Measurements from ENCODE around the gene POC1A.

POC1A gene

DNA sequence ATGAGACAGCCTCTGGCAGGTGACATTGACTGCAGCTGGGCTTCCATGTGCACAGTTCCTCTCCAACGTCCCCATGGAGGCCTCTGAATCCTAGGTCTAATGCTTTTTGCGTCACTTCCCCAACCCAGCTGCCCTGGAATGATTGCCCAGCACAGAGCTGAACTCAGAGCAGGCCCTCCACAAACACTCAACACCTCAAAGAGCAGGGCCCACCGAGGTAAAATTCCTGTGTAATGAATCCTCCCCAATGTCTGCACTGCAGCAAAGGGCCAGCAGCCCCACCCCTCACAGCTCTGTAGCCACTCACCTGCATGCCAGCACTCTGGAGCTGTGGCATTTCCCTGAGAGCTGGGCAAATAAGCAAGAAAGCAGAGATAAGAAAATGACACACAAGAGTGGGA lies 55.2 kb downstream of the POC1A start:
- no peak for DNase-seq

DNA sequence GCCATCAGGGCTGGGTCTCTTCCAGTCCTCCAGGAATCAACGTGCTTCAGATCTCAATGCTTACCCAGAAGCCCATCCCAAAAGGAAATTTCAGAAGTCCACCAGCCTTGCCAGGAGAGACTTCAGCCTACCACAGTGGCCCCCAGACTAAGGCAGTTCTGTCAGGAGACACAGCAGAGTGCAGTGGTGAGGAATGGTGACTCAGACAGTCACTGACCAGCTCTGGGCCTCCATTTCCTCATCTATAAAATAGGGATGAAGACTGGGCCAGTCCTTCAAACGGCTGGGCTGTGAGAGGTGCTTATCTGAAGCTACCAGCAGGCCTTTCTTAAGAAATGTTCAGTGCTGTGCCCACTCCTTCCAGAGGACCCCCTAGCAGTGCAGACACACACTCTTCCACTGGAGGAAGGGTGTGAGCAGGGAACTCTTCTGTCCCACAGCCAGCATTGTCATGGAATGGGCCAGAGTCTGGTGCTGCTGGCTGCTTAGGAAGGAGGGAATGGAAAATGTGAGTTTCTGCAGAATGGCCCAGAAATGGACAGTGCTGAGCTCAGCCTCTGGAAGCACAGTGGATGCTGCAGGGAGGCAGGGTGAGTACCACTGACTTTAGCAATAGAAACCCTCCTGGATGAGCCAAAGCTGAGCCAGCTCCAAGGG lies 56.2 kb downstream of the POC1A start:
- no peak for DNase-seq

DNA sequence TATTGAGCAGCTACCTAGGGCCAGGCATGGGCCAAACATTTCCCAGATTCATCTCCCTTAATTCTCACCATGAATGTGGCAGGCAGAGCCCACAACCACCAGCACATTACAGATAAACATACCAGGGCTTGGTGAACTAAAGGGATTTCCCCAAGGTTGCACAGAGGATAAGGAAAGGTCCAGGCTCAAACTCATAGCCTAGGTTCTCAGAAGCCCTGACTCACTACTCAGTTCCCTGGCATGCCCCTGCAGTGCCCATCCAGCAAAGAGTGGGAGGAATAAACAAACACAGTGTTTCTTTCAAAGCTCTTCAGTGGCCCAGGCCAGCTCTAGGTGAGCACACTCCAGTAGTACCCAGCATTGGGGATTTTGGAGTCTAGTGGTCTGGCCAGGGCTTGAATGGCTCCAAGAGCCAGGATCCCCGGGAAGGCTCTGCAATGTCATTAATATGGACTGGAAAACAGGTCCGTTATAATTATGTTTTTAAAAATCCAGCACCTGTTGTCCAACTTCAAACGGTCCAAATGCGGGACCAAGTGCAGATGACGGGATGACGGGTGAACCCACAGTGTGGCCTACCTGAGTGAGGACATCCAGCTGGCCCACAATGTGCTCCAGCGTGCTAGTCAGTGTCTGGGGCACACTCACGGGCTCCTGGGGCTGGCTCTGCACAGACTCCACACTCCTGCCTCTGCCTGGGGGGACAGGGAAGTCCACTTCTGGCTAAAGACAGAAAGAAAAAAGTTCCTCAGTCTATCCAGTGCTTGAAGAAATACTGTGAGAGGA lies 58.0 kb downstream of the POC1A start:
- DNase-seq = no peak

DNA sequence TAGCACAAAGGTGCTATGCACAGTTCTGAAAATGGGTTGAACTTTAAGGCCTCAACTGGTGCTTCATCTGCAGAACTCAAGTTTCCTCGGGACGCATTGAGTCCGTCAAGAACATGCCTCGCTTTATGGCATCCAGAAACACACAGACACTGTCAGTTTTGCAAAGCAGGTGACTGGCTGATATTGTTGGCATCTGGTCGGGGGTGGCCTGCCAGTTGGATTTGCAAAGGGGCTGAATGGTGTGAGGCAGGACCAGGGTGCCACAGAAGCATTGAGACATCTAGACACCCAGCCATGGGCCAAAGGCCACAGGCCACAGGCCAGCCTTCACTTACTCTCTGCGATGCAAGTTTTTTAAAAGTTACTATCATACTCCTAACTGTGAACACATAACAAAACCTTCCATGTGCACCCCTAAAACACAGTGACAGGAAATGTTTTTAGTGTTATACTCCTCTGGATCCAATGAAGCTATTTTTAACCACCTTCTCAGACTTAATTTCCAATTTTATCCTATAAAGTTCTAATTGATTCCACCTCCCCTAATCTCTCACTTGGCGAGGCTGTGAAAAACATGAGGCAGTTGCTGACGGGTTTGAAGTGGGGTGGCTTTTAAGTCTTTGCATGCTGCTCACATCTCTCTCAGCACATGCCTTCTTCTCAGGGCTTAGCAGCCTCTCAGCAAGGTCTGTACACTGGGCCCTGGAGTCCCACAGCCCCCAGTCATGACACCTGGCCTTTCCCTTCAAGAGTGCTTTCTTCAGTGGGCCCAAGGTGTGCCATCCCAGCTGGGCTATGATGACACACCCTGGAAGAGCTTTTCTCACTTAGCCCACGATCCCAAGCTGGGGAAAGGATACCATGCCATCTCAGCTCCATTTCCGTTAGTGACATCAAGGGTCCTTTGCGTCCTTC lies 59.4 kb downstream of the POC1A start:
- no peak for DNase-seq

DNA sequence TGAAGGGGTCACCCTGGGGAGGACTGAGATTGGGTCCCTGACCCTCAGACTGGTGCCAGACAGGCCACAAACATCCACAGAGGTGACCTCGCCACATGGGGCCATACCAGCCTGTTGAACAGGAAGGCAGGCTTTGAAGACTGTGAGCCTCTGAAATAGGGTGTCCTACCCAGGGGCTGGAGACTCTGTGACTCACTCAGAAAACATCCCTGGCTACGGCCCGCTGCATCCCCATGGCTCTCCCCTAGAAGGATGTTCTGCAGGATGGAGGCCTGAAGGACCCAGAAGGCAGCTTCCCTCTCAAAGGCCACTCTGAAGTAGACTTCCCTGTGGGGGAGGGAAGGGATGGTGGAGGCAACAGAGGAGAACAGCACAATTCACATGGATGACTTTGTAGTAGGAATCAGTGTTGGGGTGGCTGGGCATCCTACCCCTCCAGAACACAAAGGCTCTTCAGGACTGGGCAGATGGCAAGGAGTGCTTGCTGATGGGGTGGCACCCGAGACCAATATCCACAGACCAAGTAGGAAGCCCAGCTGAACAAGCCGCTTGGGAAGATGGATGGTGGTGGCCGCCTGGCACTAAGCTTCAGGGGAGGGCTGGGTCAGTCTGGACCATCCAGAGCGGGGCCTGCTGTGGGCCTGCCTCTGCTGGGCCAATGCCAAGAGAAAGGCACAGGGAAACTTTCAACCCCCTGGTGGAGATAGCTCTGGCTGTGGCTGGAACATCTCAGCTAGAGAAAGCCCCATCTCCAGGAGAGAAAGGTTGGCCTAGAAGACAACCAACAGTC lies 60.3 kb downstream of the POC1A start:
- peak; percentile 76 for DNase-seq

DNA sequence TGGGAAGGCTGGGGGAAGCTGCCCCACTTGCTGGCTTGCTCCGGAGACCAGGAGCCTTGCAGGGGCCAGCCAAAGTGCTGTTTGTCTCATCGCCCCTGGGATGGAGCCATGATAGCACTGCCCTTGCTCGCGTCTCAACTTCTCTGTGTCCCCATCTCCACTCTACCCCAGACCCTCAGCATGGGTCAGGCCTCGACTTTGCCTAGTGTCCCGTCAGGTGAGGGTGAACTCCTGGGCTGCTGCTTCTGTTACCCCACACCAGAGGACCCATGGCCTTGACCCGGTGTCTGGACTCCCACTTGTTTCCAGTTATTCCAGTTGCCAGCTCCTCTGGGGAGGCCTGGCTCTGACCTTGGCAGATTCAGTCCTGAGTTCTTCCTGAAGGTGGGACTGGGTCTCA lies 61.3 kb downstream of the POC1A start:
- DNase-seq = no peak

DNA sequence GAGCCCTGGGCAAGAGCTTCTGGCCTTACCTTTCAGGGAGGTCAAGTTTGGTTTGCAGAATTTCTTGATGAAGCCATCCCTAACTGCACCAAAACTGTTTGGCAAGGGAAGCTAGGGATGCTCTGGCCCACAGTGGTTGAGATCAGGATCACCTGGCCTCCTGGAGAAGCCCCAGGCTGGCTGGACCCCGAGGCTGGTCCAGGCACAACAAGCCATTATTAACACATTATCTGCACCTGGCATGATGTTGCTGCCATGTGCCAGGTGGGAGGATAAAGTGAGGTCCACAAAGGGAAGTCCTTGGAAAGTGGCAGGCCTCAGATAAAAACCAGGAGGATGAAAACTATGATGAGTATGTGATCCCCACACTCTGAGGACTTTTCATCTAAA lies 62.0 kb downstream of the POC1A start:
- no peak for DNase-seq

DNA sequence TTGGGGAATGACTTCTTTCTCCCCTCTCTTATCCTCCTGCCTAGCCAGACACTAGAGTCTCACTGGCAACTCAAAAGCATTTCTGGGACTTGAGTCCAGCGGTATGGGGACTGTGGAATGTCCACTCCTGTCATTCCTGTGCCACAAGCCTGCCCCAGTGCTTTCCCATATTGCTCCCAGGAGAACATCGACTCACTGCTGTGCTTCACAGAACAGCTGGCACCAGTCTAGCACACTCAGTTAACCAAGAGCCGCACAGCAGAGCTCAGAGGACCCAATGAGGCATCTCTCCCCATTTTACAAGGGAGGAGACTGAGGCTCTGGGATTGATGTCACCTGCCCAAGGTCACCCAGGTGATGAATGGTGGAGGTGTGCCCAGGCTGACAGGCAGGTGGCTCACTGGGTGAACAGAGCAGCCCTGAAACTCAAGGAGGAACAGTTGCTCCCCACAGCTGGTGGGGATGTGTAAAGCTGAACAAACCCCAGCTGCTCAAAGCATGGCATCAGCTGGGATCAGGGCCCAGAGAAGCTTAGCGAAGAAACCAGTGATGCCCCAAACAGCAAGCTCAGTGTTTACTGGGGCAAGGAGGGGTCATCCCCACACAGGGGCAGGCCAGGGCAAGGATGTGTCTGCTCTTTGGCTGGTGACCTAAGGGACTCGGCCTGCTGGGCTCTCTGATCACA lies 62.5 kb downstream of the POC1A start:
- DNase-seq = peak; percentile 14

DNA sequence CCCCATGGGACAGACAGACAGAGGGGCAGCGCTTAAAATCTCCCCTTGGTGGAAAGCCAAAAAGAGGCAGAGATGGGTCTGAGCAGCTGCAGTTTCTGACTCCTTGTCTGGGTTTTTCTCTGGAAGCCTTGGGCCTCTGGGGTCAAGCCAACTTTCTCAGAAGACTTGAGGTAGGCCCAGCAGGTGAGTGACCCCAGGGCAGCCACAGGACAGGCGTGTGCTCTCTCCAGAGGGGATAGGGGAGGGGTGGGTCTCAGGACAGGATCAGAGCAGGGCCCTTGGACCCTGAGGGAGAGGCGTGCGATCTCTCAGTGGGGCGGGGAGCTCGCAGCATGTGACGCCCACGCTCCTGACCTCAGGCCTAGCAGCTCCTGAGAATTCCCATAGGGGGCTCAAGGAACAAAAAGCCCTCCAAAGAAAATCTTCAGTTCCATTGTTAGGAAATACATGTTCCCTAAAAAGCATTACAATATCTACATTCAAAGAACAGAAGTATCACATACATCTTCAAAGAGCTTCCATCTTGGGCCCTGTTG lies 63.2 kb downstream of the POC1A start:
- peak; percentile 12 for DNase-seq

DNA sequence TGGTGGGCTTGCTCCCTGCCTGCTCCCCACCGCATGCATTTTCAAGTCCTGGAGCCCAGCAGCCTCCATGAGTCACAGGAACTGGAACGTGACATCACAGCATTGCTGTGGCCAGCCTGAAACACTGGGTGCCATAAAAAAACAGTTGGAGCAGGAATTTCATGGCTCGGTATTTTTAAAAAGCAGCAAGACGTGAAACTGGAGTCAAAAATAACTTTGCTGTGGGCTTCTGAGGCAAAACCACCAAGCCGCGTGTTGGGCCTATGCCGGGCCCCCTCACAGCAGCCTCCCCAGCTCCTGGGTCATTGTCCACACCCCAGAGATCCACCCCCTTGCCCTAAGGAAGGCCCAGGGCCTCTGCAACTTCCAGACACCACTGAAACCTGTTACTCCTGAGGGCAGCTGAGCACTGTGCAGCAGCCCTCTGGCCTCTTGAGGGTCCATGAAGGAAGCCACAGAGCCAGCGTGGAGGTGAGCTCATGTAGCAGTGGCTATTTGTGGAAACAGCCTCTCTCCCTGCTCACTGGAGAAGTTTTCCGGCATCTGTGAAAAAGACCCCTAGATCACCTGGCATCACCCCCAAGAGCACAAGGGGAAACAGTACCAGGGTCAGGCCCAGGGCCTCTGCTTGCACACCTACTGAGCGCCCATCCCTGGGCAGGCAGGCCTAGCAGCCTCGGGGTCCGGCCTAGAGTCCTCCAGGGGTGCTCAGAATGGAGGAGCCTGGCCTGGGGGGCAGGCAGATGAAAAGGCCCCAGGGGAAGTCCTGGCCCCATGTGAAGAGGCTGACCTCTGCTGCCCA lies 63.9 kb downstream of the POC1A start:
- DNase-seq = peak; percentile 93

DNA sequence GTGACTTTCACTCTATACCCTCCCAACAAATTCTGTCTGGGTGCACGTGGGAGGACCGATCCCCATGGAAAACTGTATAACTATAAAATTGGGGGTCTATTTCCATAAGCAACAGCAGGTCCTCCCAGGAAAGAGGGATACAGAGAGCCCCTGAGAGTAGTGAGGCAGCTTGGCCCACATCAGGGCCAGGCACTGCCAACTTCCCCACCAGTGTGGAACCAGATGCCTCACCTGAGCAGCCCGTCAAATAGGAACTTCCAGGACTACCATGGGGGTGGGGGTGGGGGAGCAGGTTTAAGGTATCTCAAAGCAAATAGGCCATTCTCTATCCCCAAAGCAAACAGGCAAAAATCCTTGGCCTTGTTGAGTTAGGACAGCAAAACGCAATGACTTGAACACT lies 64.5 kb downstream of the POC1A start:
- no peak for DNase-seq

DNA sequence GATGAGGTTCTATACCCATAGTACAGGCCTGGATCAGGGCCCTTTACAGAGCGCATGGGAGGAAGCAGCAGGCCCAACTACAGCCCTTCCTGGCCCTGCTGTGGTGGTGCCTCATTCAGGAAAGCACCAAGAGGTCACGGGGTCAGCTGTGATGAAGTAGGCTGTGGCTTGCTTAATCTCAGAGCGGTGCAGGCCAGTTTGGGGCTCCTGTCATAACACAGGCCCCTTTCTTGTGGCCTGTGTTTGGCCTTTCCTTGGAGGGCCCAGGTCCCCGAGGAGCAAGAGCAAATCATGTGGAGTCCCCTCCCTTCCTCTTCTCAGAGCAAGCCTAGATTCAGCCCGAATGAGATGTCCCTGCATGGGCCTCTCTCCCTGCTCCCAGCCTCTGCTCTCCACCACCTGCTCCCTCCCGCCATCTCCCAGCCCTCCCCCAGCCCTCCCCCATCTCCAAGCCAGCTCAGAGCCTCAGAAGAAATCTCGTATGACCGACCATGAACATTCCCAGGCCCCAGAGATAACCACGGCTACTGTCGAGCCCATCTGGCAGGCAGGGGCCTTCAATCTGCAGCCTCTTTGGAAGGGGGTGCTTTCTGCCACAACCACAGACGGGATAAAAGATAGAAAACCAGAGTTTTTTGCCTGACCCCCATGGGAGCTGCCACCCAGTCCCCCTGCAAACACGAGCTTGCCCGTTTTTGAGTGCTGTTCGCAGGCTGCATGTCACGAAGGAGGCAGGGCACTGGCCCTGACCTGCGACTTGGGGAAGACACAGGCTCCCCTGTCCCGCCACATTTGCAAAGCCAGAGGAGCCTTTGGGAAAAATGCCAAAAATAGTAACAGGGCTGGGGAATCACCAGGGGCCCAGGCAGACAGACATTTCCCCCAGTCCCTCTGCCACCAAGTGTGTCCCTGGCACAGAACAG lies 65.5 kb downstream of the POC1A start:
- peak; percentile 25 for DNase-seq

DNA sequence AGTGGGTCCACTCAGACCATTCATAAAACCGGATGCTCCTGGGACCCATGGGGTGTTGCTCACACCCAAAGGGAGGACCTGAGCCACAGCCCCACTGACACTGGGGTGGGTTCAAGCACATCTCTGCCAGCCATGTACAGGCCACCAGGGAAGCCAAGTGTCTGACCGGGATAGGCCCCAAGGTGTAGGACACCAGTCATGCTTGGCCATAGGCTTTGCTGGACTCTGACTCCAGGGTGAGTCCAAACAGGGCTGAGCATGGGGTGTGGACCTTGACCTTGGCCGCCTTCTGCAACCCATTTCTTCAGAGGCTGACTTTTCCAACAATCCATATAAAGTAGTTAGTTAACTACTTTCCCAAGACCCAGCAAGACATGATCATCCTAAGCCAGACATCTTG lies 66.5 kb downstream of the POC1A start:
- no peak for DNase-seq

DNA sequence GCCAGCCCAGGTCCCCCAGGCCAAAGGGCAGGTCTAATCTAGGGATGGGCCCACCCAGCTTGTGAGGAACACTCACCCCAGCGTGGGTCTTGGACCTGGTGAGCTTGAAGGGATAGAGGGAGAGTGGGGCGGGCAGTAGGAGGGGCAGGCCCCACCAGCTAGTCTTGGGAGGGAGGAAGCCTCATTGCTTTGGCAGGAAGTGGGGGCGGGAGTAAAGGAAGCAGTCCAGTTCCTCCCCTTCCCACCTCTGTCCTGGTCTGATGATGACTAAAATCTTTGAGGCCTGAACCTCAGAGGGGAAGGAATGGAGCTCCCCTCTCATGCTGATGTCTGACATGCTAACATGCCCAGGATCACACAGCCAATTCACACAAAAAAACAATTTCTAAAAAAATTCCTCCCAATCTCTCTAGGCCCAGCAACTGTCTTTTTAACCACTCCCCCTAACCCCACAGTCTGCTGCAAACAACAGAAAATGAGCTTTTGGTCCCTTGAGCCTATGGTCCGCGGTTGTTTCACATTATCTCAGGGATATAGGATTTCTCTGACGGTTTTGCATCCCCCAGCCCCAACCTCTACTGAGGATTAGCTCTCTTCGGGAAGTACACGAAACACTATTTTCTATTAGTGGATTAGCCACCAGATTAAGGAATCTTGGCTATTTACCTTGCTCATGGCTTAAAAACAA lies 67.1 kb downstream of the POC1A start:
- peak; percentile 50 for DNase-seq

DNA sequence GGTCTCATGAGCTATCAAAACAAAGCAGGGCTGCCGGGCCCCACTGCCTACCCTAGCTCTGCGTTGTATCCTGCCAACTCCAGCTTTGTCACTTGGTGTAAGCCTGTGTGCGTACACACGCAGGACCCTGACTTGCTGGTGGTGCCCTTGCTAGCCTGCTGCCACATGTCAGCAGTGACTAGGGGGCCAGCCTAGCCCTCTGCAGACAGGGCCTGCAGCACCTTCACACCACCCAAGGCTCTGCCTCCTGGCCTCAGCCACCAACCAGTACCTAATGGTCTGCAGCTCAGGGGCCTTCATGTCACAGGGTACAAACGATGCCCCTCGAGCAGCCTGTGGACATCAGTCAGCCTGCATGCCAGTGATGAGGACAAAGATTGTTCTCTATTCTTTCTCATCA lies 67.8 kb downstream of the POC1A start:
- no peak for DNase-seq

DNA sequence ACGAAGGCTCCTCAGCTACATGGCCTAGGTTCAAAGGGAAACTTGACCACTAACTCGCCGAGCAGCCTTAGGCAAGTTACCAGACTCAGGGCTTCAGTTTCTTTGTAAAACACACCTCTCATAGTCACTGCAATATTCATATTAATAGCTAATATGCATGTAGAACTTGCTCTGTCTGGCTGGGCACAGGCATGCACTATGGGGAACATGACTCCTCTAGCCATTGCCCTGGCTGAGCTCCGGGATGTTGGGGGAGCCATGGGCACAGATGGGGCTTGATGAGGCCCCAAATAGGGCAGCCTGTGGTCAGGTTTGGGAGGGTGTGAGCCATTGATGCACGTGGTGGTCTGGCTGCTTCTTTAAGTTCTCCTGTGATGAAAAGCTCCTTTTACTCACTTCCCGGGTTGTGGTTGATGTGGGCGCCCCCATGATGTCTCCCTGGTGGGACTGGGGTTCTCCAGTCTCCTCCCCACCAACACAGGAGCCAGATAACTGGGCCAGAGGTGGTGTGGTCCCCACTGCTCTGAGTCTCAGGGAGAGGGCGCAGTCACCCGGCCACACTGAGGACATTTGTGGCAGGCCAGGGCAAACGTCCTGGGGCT lies 68.4 kb downstream of the POC1A start:
- no peak for DNase-seq

DNA sequence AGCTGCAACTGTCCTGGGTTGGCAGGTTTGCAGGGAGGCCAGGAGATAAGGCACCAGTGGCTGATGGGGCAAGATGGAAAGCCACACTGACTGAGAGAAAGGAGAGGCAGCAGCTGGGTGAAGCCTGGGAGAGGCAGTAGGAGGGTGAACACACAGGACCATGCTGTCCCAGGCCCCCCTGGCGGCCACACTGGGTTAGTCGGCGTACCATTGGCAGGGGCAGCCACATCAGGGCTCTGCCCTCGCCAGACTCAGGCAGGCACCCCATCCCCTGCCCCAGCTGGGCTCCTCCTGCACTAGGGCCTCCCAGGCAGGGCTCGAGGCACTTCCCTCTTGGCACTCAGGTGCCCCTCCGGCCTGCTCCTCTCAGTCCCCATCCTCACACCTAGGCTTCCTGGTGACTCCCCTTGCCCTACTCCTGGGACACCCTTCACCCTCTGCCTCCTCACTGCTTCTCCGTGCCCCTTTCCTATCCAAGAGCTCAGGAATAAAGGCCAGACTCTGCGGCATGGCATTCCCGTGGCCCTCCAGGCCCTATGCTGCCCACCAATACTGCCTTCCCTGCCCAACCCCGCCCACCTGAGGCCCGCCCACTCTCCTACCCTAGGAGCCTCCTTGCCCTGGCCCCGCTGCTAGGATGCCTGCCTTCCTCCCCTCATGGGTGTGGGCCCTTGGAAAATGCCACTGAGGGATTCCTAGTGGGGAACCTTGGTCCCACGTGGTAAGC lies 69.1 kb downstream of the POC1A start:
- no peak for DNase-seq

Data from fibroblast of skin of abdomen (primary cell).